ENCODE data around the gene WIPF3. TPM values are rescaled to one million over a fixed set of nuclear protein-coding genes. Genes with fewer than 3 reads are reported as not detected.

The WIPF3 gene
- total RNA-seq, 1 donor from 2014 or later, result 0.67 TPM

DNA sequence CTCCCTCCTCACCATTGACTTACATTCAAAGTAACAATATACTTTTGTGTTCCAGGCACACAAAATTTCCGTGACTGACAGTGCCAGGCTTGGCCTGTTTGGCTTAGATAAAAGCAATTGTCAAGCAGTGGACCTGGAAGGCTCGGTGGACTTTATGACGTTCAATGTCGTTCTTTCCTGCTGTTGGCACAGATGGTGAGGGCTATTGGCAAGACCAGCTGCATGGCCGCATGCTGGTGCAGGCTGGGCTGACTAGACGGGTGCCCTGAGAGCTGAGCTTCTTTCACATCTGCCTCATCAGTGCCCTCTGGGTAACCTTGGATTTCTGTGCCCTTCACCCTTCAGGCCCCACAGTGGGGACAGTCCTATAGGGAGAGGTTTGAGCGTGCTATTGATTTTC is 45.2 kb downstream of the WIPF3 start:
- Histone ChIP-seq H3K4me3 (no peak overlapping the region), H3K27me3 (no peaks in the 10 kb centered on the region), H3K27ac (no peak overlapping the region), H3K4me1 (no peaks in the 10 kb centered on the region), H3K36me3 (no peaks in the 10 kb centered on the region), H3K9me3 (no peaks in the 10 kb centered on the region)
- intact Hi-C loops (cut with DNase I), result no loop called here
- TF ChIP-seq CTCF (IDR thresholded peaks at IDR 0.05), result no peak
- DNase-seq (no peak), ATAC-seq (no peak)

DNA sequence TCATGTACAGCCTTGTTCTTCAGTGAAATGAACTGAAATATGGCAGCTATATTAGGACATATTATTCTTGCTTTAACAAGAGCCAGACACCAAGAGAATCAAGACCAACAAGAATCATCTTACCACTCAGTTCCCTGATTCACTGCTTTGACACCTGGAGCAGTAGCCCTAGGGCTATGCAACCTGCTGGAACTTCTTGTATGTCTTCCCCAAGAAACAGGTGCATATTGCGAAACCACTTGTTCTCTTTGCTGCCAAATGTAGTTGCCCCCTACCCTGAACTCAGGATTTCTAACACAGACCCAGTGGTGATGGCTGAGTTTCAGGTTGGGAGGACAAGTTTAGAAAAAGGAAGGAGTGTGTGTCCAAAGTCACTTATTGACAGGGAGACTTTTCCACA is 46.1 kb downstream of the WIPF3 start:
- H3K4me1 ChIP-seq, result no peaks in the 10 kb centered on the region
- no peaks in the 10 kb centered on the region for H3K27me3 ChIP-seq
- no peak for DNase-seq
- no peak for TF ChIP-seq CTCF (IDR thresholded peaks at IDR 0.05)
- no peak overlapping the region for H3K4me3 ChIP-seq
- no peak overlapping the region for H3K27ac ChIP-seq
- ATAC-seq, result no peak
- H3K9me3 ChIP-seq, result no peaks in the 10 kb centered on the region
- no peaks in the 10 kb centered on the region for H3K36me3 ChIP-seq
- intact Hi-C loops (cut with DNase I), result no loop called here

- no peak for ATAC-seq
- Histone ChIP-seq H3K27me3 (no peaks in the 10 kb centered on the region), H3K4me1 (no peaks in the 10 kb centered on the region), H3K27ac (no peak overlapping the region), H3K36me3 (no peaks in the 10 kb centered on the region), H3K9me3 (no peaks in the 10 kb centered on the region), H3K4me3 (no peak overlapping the region)
- intact Hi-C loops (cut with DNase I), result no loop called here
- DNase-seq, result no peak
- TF ChIP-seq CTCF (IDR thresholded peaks at IDR 0.05), result no peak
Measured at GRCh38 chr7:29853072-29853471, 46.8 kb downstream of the WIPF3 start.

- no peak for DNase-seq
- no peak for ATAC-seq
- intact Hi-C loops (cut with DNase I), result no loop called here
- Histone ChIP-seq H3K27me3 (no peaks in the 10 kb centered on the region), H3K4me1 (no peaks in the 10 kb centered on the region), H3K4me3 (no peak overlapping the region), H3K27ac (no peak overlapping the region), H3K9me3 (no peaks in the 10 kb centered on the region), H3K36me3 (no peaks in the 10 kb centered on the region)
- TF ChIP-seq CTCF (IDR thresholded peaks at IDR 0.05), result no peak
Measured at GRCh38 chr7:29853789-29854188, 47.5 kb downstream of the WIPF3 start.

GRCh38 chr7:29854257-29854938 is 48.1 kb downstream of the WIPF3 start:
- Histone ChIP-seq H3K27me3 (no peaks in the 10 kb centered on the region), H3K9me3 (no peaks in the 10 kb centered on the region), H3K27ac (no peak overlapping the region), H3K4me3 (no peak overlapping the region), H3K36me3 (no peaks in the 10 kb centered on the region), H3K4me1 (no peaks in the 10 kb centered on the region)
- intact Hi-C loops (cut with DNase I), result no loop called here
- ATAC-seq (peak; percentile 69), DNase-seq (no peak)
- no peak for TF ChIP-seq CTCF (IDR thresholded peaks at IDR 0.05)

GRCh38 chr7:29857654-29858053 is 51.3 kb downstream of the WIPF3 start:
- Histone ChIP-seq H3K27me3 (no peaks in the 10 kb centered on the region), H3K4me1 (peaks cover 6% of the 10 kb centered on the region), H3K9me3 (no peaks in the 10 kb centered on the region), H3K36me3 (no peaks in the 10 kb centered on the region), H3K4me3 (no peak overlapping the region), H3K27ac (no peak overlapping the region)
- ATAC-seq (no peak), DNase-seq (no peak)
- intact Hi-C loops (cut with DNase I), result no loop called here
- TF ChIP-seq CTCF (IDR thresholded peaks at IDR 0.05), result no peak

Measured in upper lobe of right lung (tissue), 1 donor.